GM19455 (cell line): ENCODE data around the gene ANO1.

Experiments used
- ATAC-seq: cut with Tn5 transposase; IDR thresholded peaks from one replicate; pipeline ENCODE4 v1.9.1; 2021; ENCODE audit not compliant: unreplicated experiment

Gene ANO1

GRCh38 chr11:70133771-70134335 lies 55.7 kb downstream of the ANO1 start:
- ATAC-seq, result no peak

- no peak for ATAC-seq
These were observed 56.4 kb downstream of the ANO1 start for GRCh38 chr11:70134490-70134889.

GRCh38 chr11:70135142-70135541 lies 57.0 kb downstream of the ANO1 start:
- no peak for ATAC-seq

GRCh38 chr11:70135625-70136059 lies 57.5 kb downstream of the ANO1 start:
- no peak for ATAC-seq

- ATAC-seq, result no peak
These were observed 59.3 kb downstream of the ANO1 start for GRCh38 chr11:70137383-70137782.

GRCh38 chr11:70138403-70138802 lies 60.3 kb downstream of the ANO1 start:
- no peak for ATAC-seq

- no peak for ATAC-seq
These were observed 61.8 kb downstream of the ANO1 start for GRCh38 chr11:70139785-70140410.

- ATAC-seq, result no peak
These were observed 62.8 kb downstream of the ANO1 start for GRCh38 chr11:70140711-70141485.

- ATAC-seq, result no peak
These were observed 63.5 kb downstream of the ANO1 start for GRCh38 chr11:70141486-70142220.

- ATAC-seq, result no peak
These were observed 64.2 kb downstream of the ANO1 start for GRCh38 chr11:70142221-70142875.

- no peak for ATAC-seq
These were observed 66.1 kb downstream of the ANO1 start for GRCh38 chr11:70144262-70144661.

GRCh38 chr11:70145071-70145470 lies 67.0 kb downstream of the ANO1 start:
- no peak for ATAC-seq

GRCh38 chr11:70145841-70146240 lies 67.7 kb downstream of the ANO1 start:
- no peak for ATAC-seq

GRCh38 chr11:70146299-70146698 lies 68.2 kb downstream of the ANO1 start:
- ATAC-seq, result no peak

GRCh38 chr11:70146895-70147520 lies 68.9 kb downstream of the ANO1 start:
- no peak for ATAC-seq

- ATAC-seq, result no peak
These were observed 69.6 kb downstream of the ANO1 start for GRCh38 chr11:70147668-70148067.

- no peak for ATAC-seq
These were observed 73.6 kb downstream of the ANO1 start for GRCh38 chr11:70151671-70152070.

GRCh38 chr11:70153133-70153727 lies 75.1 kb downstream of the ANO1 start:
- no peak for ATAC-seq

GRCh38 chr11:70155386-70155785 lies 77.3 kb downstream of the ANO1 start:
- no peak for ATAC-seq
